ENCODE measurements around the gene AS3MT. TPM values are rescaled to one million over a fixed set of nuclear protein-coding genes. Genes with fewer than 3 reads are reported as not detected.

Gene AS3MT, protein sequence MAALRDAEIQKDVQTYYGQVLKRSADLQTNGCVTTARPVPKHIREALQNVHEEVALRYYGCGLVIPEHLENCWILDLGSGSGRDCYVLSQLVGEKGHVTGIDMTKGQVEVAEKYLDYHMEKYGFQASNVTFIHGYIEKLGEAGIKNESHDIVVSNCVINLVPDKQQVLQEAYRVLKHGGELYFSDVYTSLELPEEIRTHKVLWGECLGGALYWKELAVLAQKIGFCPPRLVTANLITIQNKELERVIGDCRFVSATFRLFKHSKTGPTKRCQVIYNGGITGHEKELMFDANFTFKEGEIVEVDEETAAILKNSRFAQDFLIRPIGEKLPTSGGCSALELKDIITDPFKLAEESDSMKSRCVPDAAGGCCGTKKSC
- total RNA-seq, result 3.4 and 4.9 TPM in 2 replicates

GRCh38 chr10:102869258-102870198, at the start of gene AS3MT:
TSS of gene AS3MT (plus strand) at chr10:102869470. CDS start at chr10:102869593, 123 bp downstream.

GRCh38 chr10:102837230-102837721, 32.0 kb upstream of the AS3MT start, which contains the start of gene CYP17A1:
TSS of gene CYP17A1 (minus strand) at chr10:102837413. CDS start at chr10:102837361, 52 bp downstream.

DNA sequence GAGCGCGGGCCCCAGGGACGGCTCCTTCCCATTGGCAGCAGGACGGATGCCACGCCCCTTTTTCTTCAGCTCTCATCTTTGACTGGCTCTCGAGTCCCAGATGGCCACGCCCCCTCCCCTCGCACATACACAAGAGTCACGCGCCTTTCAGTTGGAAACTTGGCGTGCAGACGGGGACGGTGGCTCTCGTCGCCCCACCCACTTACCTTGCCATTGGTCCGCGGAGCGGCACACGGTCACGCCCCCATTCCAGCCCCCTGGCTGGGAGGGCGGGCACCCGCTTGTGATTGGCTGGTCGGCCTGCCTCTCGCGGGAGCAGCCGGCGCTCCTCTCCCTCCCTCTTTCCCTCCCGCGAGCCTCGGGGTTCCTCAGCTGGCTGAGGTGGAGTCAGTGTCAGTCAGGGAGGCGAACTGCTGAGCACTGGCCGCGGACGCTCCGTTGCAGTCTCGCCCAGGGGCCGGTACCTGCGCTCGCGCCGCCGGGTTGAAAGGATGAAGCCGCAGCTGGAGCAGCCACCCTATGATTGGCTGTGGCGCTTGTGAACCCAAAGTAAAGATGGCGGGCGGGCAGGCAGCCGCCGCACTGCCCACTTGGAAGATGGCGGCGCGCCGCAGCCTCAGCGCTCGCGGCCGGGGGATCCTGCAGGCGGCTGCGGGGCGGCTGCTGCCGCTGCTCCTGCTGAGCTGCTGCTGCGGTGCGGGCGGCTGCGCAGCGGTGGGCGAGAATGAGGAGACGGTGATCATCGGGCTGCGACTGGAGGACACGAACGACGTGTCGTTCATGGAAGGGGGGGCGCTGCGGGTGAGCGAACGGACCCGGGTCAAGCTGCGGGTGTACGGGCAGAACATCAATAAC, 48.9 kb downstream of the AS3MT start, which contains the start of gene CNNM2:
Gene CNNM2 (plus strand): TSS at position 333 of the 855 bp plus-strand sequence. CDS start 187 bp downstream, at position 520.

Other genes starting within 250 kb of the AS3MT start
- 37.6 and 46.7 TPM in 2 replicates for gene TRIM8, start 225.0 kb upstream of the AS3MT start, total RNA-seq
- 3.8 and 4.6 TPM in 2 replicates for gene ARL3, start 155.1 kb upstream of the AS3MT start, total RNA-seq
- 1.9 and 3.4 TPM in 2 replicates for gene SFXN2, start 154.8 kb upstream of the AS3MT start, total RNA-seq
- 34.0 and 43.9 TPM in 2 replicates for gene WBP1L, start 125.5 kb upstream of the AS3MT start, total RNA-seq
- gene CYP17A1, start 32.1 kb upstream of the AS3MT start, total RNA-seq, result not detected in 2 replicates
- gene BORCS7, start 15.2 kb upstream of the AS3MT start, total RNA-seq, result 7.7 and 11.8 TPM in 2 replicates
- 3.9 and 5.8 TPM in 2 replicates for gene CNNM2, start 48.8 kb downstream of the AS3MT start, total RNA-seq